SK-N-SH (cell line): ENCODE measurements around the gene WWTR1. TPM values are rescaled to one million over a fixed set of nuclear protein-coding genes. Genes with fewer than 3 reads are reported as not detected.

Experiments
- CTCF ChIA-PET: fragments of 300-600, 350-600 bp; formaldehyde crosslinking; extraction: SDS; loops from one replicate; lab custom pipeline; 2021; lab: Yijun Ruan, JAX
- POLR2A ChIA-PET: fragments of 350-600 bp; sonication (Branson Sonifier 250); formaldehyde crosslinking; extraction: SDS; loops from one replicate; lab custom pipeline; 2020; ENCODE audit warnings: antibody characterized with exemption, inconsistent platforms; lab: Yijun Ruan, JAX
- DNase-seq: peaks from one replicate; pipeline ENCODE4 v3.0.0; 2012
- H2AFZ ChIP-seq: fragments of 200-600 bp; sonication (generic); 2 replicates; pipeline ENCODE4 v1.8.1; 2016; ENCODE audit warnings: antibody characterized with exemption, mild to moderate bottlenecking, low read depth
- H3F3A ChIP-seq: fragments of 200-600 bp; sonication (generic); replicated peaks from 2 replicates; pipeline ENCODE3; 2016; ENCODE audit warnings: antibody characterized with exemption, mild to moderate bottlenecking; ENCODE audit not compliant: insufficient read depth
- H3K27ac ChIP-seq, 2 experiments: fragments of 200-500 bp in 1 of 2; fragments of 200-600 bp in 1 of 2; sonication (Bioruptor generic) in 1 of 2; sonication (generic), shearing (Covaris generic) in 1 of 2; 2 replicates each; pipeline versions ENCODE4 v1.5.1 to v1.6.1; 2014 to 2016; ENCODE audit warnings: low read depth in 2 of 2, inconsistent platforms in 1 of 2, low read length in 1 of 2, mild to moderate bottlenecking in 1 of 2, mixed read lengths in 1 of 2
- H3K27me3 ChIP-seq: fragments of 200-600 bp; sonication (generic), shearing (Covaris generic); 2 replicates; pipeline ENCODE4 v1.6.1; 2016; ENCODE audit warnings: mixed run types; ENCODE audit not compliant: insufficient read depth
- H3K36me3 ChIP-seq, 2 experiments: fragments of 200-500 bp in 1 of 2; fragments of 200-600 bp in 1 of 2; sonication (Bioruptor generic) in 1 of 2; sonication (generic) in 1 of 2; replicated peaks in 1 of 2; 2 replicates each; pipeline versions ENCODE3 to v1.5.1; 2014 to 2016; ENCODE audit warnings: low read length in 1 of 2, mild to moderate bottlenecking in 1 of 2; ENCODE audit not compliant: insufficient read depth in 2 of 2, control insufficient read depth in 1 of 2
- H3K4me1 ChIP-seq, 2 experiments: fragments of 200-500 bp in 1 of 2; fragments of 200-600 bp in 1 of 2; sonication (Bioruptor generic) in 1 of 2; sonication (generic), shearing (Covaris generic) in 1 of 2; 2 replicates each; pipeline versions ENCODE4 v1.5.1 to v1.6.1; 2014 to 2016; ENCODE audit warnings: low read depth in 1 of 2, low read length in 1 of 2, mixed run types in 1 of 2; ENCODE audit not compliant: insufficient read depth in 2 of 2, control insufficient read depth in 1 of 2
- H3K4me2 ChIP-seq: fragments of 200-600 bp; sonication (generic), shearing (Covaris generic); 2 replicates; pipeline ENCODE4 v1.6.1; 2017; ENCODE audit warnings: mixed run types
- H3K4me3 ChIP-seq, 2 experiments: fragments of 200-500 bp in 1 of 2; fragments of 200-600 bp in 1 of 2; sonication (Bioruptor generic) in 1 of 2; sonication (generic), shearing (Covaris generic) in 1 of 2; 2 replicates each; pipeline versions ENCODE4 v1.5.1 to v1.8.1; 2014 to 2016; ENCODE audit warnings: low read depth in 2 of 2, inconsistent platforms in 1 of 2, low read length in 1 of 2, mild to moderate bottlenecking in 1 of 2, mixed read lengths in 1 of 2, moderate library complexity in 1 of 2
- H3K79me2 ChIP-seq: fragments of 200-600 bp; sonication (generic); 2 replicates; pipeline ENCODE4 v1.8.1; 2017; ENCODE audit warnings: mild to moderate bottlenecking; ENCODE audit not compliant: insufficient read depth
- H3K9ac ChIP-seq: fragments of 200-600 bp; sonication (generic); 2 replicates; pipeline ENCODE4 v1.6.1; 2017; ENCODE audit warnings: mixed run types
- H3K9me2 ChIP-seq: fragments of 200-600 bp; sonication (generic); 2 replicates; pipeline ENCODE4 v1.6.1; 2017; ENCODE audit warnings: mixed run types
- H3K9me3 ChIP-seq: fragments of 200-600 bp; sonication (generic); 2 replicates; pipeline ENCODE4 v1.6.1; 2017; ENCODE audit warnings: mixed run types, mild to moderate bottlenecking, moderate library complexity
- H4K20me1 ChIP-seq: fragments of 200-600 bp; sonication (generic); 2 replicates; pipeline ENCODE4 v1.6.1; 2017; ENCODE audit warnings: mild to moderate bottlenecking, mixed run types; ENCODE audit not compliant: insufficient read depth
- ELF1 ChIP-seq: IDR thresholded peaks from 2 replicates; pipeline ENCODE4 v1.4.0; 2012
- NFIC ChIP-seq: IDR thresholded peaks from 2 replicates; pipeline ENCODE4 v1.4.0; 2012; ENCODE audit warnings: borderline replicate concordance
- POLR2AphosphoS5 ChIP-seq: IDR thresholded peaks from 2 replicates; pipeline ENCODE4 v1.6.1; 2012; ENCODE audit warnings: low read depth, low read length
- RCOR1 ChIP-seq: fragments of 150-350 bp; IDR thresholded peaks from 2 replicates; pipeline ENCODE4 v1.6.1; 2017; ENCODE audit warnings: antibody characterized with exemption, low read length
- RFX5 ChIP-seq: IDR thresholded peaks from 2 replicates; pipeline ENCODE4 v1.6.1; 2012; ENCODE audit warnings: mild to moderate bottlenecking, improper control_type of control experiment, low read length
- SIN3A ChIP-seq: IDR thresholded peaks from 2 replicates; pipeline ENCODE4 v1.6.1; 2012; ENCODE audit warnings: low read depth, mild to moderate bottlenecking, low read length, moderate library complexity, borderline replicate concordance
- TEAD4 ChIP-seq: IDR thresholded peaks from 2 replicates; pipeline ENCODE4 v1.4.0; 2012; ENCODE audit warnings: mild to moderate bottlenecking, borderline replicate concordance; ENCODE audit not compliant: insufficient read depth
- USF1 ChIP-seq: IDR thresholded peaks from 2 replicates; pipeline ENCODE4 v1.4.0; 2012; ENCODE audit warnings: low read depth, borderline replicate concordance
- ZBTB33 ChIP-seq: IDR thresholded peaks from 2 replicates; pipeline ENCODE4 v1.4.0; 2012; ENCODE audit warnings: low read depth, borderline replicate concordance
- WGBS: methylation state at CpG from one replicate; pipeline ENCODE4 v1.1.6; 2017; ENCODE audit warnings: low lambda C conversion rate; 5-methylcytosine and 5-hydroxymethylcytosine counted together
- polyA plus RNA-seq, 3 experiments: library from polyadenylated mRNA; depleted of rRNA; stranded (reverse); fragments of >200 nt; gene quantifications; 2 replicates each; pipeline ENCODE4 v1.2.3, GENCODE V29; 2012
- TF ChIP-seq, protein P1 (sequence below): fragments of 200-600 bp; sonication (generic); IDR thresholded peaks from 2 replicates; pipeline ENCODE4 v1.6.1; 2017; ENCODE audit warnings: antibody characterized with exemption, mild to moderate bottlenecking, moderate library complexity
- TF ChIP-seq, protein P2 (sequence below): IDR thresholded peaks from 2 replicates; pipeline ENCODE4 v1.6.1; 2012; ENCODE audit warnings: mild to moderate bottlenecking, low read depth, low read length, moderate library complexity

WWTR1 gene
- polyA plus RNA-seq, 1 of the 3 experiments (the other 2 are of a cell fraction) = 60.6 TPM

DNA sequence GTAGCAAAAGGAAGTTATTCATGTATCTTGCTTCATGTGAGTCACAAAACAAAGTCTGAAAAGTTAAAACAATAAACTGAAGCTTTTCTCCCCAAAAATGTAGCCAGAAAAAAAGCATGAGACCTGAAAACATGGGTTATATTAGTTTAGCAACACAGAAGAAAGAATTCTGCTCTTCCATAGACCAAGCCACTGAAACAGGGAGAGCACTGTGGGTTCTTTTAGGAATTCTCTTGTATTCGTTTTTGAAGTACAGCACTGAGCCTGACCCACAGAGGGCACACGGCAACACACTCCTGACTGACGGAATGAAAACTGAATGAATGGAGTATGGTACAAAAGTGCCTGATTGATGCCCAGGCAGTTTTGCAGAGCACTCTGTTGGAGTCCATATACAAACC, 116.7 kb downstream of the WWTR1 start:
- Histone ChIP-seq H3K79me2 (peaks cover 51% of the 10 kb centered on the region), H3K4me2 (peak overlapping the region; percentile 58), H3F3A (peaks cover 44% of the 10 kb centered on the region), H3K4me3 (no peak overlapping the region), H3K9ac (peak overlapping the region; percentile 46; the same call in 1 of the 2 replicates)
- whole genome bisulfite sequencing = 68% methylated on average over 3 of the region's 3 CpGs
- TF ChIP-seq, protein P1, sequence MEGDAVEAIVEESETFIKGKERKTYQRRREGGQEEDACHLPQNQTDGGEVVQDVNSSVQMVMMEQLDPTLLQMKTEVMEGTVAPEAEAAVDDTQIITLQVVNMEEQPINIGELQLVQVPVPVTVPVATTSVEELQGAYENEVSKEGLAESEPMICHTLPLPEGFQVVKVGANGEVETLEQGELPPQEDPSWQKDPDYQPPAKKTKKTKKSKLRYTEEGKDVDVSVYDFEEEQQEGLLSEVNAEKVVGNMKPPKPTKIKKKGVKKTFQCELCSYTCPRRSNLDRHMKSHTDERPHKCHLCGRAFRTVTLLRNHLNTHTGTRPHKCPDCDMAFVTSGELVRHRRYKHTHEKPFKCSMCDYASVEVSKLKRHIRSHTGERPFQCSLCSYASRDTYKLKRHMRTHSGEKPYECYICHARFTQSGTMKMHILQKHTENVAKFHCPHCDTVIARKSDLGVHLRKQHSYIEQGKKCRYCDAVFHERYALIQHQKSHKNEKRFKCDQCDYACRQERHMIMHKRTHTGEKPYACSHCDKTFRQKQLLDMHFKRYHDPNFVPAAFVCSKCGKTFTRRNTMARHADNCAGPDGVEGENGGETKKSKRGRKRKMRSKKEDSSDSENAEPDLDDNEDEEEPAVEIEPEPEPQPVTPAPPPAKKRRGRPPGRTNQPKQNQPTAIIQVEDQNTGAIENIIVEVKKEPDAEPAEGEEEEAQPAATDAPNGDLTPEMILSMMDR = peak; percentile 24; the same call in 1 of the 2 replicates
- TF ChIP-seq NFIC = no peak
- TF ChIP-seq, all 33 proteins: peak for 1
- no peak for DNase-seq
- ChIA-PET POLR2A (no interaction called here), CTCF (interaction anchor here (0.6 to 2.3 kb wide), 3 partner anchors 10 to 1438 kb away, joined by 3 to 10 read pairs (median 8); no protein-coding TSS in a partner anchor)
- Histone ChIP-seq H3K27me3 (no peaks in the 10 kb centered on the region), H3K36me3 (peaks cover 10 to 13% of the 10 kb centered on the region in 2 experiments), H3K27ac (peak overlapping the region; percentile 82 to 90; a peak in 3 of 4 replicates), H3K9me3 (no peaks in the 10 kb centered on the region), H4K20me1 (no peaks in the 10 kb centered on the region), H3K9me2 (no peaks in the 10 kb centered on the region), H2AFZ (no peak overlapping the region), H3K4me1 (peaks cover 28 to 47% of the 10 kb centered on the region in 2 experiments)

- Histone ChIP-seq H3F3A (peaks cover 44% of the 10 kb centered on the region), H3K27ac (peak overlapping the region; percentile 82 to 90; a peak in 3 of 4 replicates), H3K9me3 (no peaks in the 10 kb centered on the region), H3K4me1 (peaks cover 24 to 56% of the 10 kb centered on the region in 2 experiments), H3K9me2 (no peaks in the 10 kb centered on the region), H4K20me1 (no peaks in the 10 kb centered on the region), H2AFZ (no peak overlapping the region), H3K4me2 (no peak overlapping the region), H3K4me3 (no peak overlapping the region), H3K9ac (no peak overlapping the region), H3K27me3 (no peaks in the 10 kb centered on the region), H3K36me3 (peaks cover 8 to 10% of the 10 kb centered on the region in 2 experiments), H3K79me2 (peaks cover 42% of the 10 kb centered on the region)
- no peak for DNase-seq
- TF ChIP-seq SIN3A (no peak), RCOR1 (no peak), TEAD4 (no peak), POLR2AphosphoS5 (no peak), ELF1 (no peak), RFX5 (no peak), ZBTB33 (no peak), USF1 (no peak)
- TF ChIP-seq, protein P2, sequence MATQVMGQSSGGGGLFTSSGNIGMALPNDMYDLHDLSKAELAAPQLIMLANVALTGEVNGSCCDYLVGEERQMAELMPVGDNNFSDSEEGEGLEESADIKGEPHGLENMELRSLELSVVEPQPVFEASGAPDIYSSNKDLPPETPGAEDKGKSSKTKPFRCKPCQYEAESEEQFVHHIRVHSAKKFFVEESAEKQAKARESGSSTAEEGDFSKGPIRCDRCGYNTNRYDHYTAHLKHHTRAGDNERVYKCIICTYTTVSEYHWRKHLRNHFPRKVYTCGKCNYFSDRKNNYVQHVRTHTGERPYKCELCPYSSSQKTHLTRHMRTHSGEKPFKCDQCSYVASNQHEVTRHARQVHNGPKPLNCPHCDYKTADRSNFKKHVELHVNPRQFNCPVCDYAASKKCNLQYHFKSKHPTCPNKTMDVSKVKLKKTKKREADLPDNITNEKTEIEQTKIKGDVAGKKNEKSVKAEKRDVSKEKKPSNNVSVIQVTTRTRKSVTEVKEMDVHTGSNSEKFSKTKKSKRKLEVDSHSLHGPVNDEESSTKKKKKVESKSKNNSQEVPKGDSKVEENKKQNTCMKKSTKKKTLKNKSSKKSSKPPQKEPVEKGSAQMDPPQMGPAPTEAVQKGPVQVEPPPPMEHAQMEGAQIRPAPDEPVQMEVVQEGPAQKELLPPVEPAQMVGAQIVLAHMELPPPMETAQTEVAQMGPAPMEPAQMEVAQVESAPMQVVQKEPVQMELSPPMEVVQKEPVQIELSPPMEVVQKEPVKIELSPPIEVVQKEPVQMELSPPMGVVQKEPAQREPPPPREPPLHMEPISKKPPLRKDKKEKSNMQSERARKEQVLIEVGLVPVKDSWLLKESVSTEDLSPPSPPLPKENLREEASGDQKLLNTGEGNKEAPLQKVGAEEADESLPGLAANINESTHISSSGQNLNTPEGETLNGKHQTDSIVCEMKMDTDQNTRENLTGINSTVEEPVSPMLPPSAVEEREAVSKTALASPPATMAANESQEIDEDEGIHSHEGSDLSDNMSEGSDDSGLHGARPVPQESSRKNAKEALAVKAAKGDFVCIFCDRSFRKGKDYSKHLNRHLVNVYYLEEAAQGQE = no peak
- ChIA-PET POLR2A (no interaction called here), CTCF (no interaction called here)
- WGBS = 80% methylated on average over 1 of the region's 1 CpG
Measured at GRCh38 chr3:149538371-149538770, 119.5 kb downstream of the WWTR1 start.
